HG03175 (cell line): Measurements from ENCODE around the gene ZNF804B.
"Not testable (repeated sequence)": the region's sequence is repeated elsewhere in the genome, so short reads cannot be mapped to it uniquely, and the experiment has no call there.

Experiments
- ATAC-seq: cut with Tn5 transposase; IDR thresholded peaks from one replicate; pipeline ENCODE4 v1.9.1; 2021; ENCODE audit warnings: mild to moderate bottlenecking, moderate library complexity; ENCODE audit not compliant: unreplicated experiment

The ZNF804B gene

GRCh38 chr7:89073776-89074175 is 314.3 kb downstream of the ZNF804B start:
- no peak for ATAC-seq

- ATAC-seq, result no peak
Measured at GRCh38 chr7:89077992-89078391, 318.5 kb downstream of the ZNF804B start.

GRCh38 chr7:89085580-89085979 is 326.1 kb downstream of the ZNF804B start:
- ATAC-seq, result no peak

GRCh38 chr7:89091550-89091949 is 332.1 kb downstream of the ZNF804B start:
- ATAC-seq, result no peak

GRCh38 chr7:89094269-89094668 is 334.8 kb downstream of the ZNF804B start:
- no peak for ATAC-seq

- no peak for ATAC-seq
Measured at GRCh38 chr7:89103564-89103963, 344.1 kb downstream of the ZNF804B start.

GRCh38 chr7:89104748-89105685 is 345.5 kb downstream of the ZNF804B start:
- ATAC-seq, result no peak

GRCh38 chr7:89123871-89124270 is 364.4 kb downstream of the ZNF804B start:
- no peak for ATAC-seq

- ATAC-seq, result no peak
Measured at GRCh38 chr7:89129600-89130375, 370.3 kb downstream of the ZNF804B start.

GRCh38 chr7:89133357-89133756 is 373.9 kb downstream of the ZNF804B start:
- no peak for ATAC-seq

GRCh38 chr7:89133819-89134218 is 374.3 kb downstream of the ZNF804B start:
- no peak for ATAC-seq

- no peak for ATAC-seq
Measured at GRCh38 chr7:89145801-89146200, 386.3 kb downstream of the ZNF804B start.

- ATAC-seq, result no peak
Measured at GRCh38 chr7:89160107-89160506, 400.6 kb downstream of the ZNF804B start.

- ATAC-seq, result no peak
Measured at GRCh38 chr7:89165421-89165820, 405.9 kb downstream of the ZNF804B start.

GRCh38 chr7:89170628-89171027 is 411.1 kb downstream of the ZNF804B start:
- ATAC-seq, result no peak

GRCh38 chr7:89182116-89182515 is 422.6 kb downstream of the ZNF804B start:
- no peak for ATAC-seq

- no peak for ATAC-seq
Measured at GRCh38 chr7:89183712-89184111, 424.2 kb downstream of the ZNF804B start.

- ATAC-seq, result no peak
Measured at GRCh38 chr7:89200758-89201157, 441.3 kb downstream of the ZNF804B start.

- ATAC-seq, result no peak
Measured at GRCh38 chr7:89223900-89224395, 464.4 kb downstream of the ZNF804B start.

GRCh38 chr7:89228688-89229171 is 469.2 kb downstream of the ZNF804B start:
- ATAC-seq, result not testable (repeated sequence)

- ATAC-seq, result no peak
Measured at GRCh38 chr7:89238156-89238555, 478.7 kb downstream of the ZNF804B start.
